Activated B cell treated with CpG ODN at 0.5 μM for 24 hours (primary cell): ENCODE data around the gene EFCAB12. TPM values are rescaled to one million over a fixed set of nuclear protein-coding genes. Genes with fewer than 3 reads are reported as not detected.
"Not testable (repeated sequence)": the region's sequence is repeated elsewhere in the genome, so short reads cannot be mapped to it uniquely, and the experiment has no call there.

ENCODE experiments used
- ATAC-seq: fragments of 200-7000 bp; cut with Tn5 transposase; one replicate; pipeline ENCODE4 v1.10.0; 2021; ENCODE audit warnings: low read depth, mild to moderate bottlenecking, moderate library complexity
- CTCF ChIA-PET: fragments of 350-600 bp; sonication (Branson Sonifier 250); formaldehyde crosslinking; loops from one replicate; lab custom pipeline; 2021; ENCODE audit warnings: antibody characterized with exemption; lab: Charles Lee
- POLR2A ChIA-PET: fragments of 350-600 bp; sonication (Branson Sonifier 250); formaldehyde crosslinking; loops from one replicate; lab custom pipeline; 2021; ENCODE audit warnings: antibody characterized with exemption; lab: Charles Lee
- DNase-seq: peaks from one replicate; pipeline ENCODE4 v3.0.0; 2022
- H3K27ac Mint-ChIP-seq: one replicate; pipeline ENCODE4 v1.8.0; 2020; ENCODE audit warnings: mixed read lengths
- H3K27me3 Mint-ChIP-seq: one replicate; pipeline ENCODE4 v1.8.0; 2021; ENCODE audit warnings: mixed read lengths
- H3K36me3 Mint-ChIP-seq: one replicate; pipeline ENCODE4 v1.8.0; 2021; ENCODE audit warnings: low read depth, mixed read lengths
- H3K4me1 Mint-ChIP-seq: one replicate; pipeline ENCODE4 v1.8.0; 2021; ENCODE audit warnings: mixed read lengths
- H3K4me3 Mint-ChIP-seq: one replicate; pipeline ENCODE4 v1.8.0; 2020; ENCODE audit warnings: mild to moderate bottlenecking, mixed read lengths
- H3K9me3 Mint-ChIP-seq: one replicate; pipeline ENCODE4 v1.8.0; 2020; ENCODE audit warnings: mixed read lengths
- intact Hi-C: fragments of 100-400 bp; cut with micrococcal nuclease; formaldehyde crosslinking; loops from one replicate; pipeline ENCODE4 v1.15.1; 2024
- total RNA-seq: library from RNA; stranded (reverse); gene quantifications from 2 replicates; pipeline ENCODE4 v1.2.3, GENCODE V29; 2022
- TF ChIP-seq, protein P1 (sequence below): fragments of 200-600 bp; IDR thresholded peaks from one replicate; pipeline ENCODE4 v1.8.0; 2022; ENCODE audit warnings: antibody characterized with exemption, mild to moderate bottlenecking

Gene EFCAB12
- total RNA-seq, 1 donor from 2014 or later = 1.8 TPM

DNA sequence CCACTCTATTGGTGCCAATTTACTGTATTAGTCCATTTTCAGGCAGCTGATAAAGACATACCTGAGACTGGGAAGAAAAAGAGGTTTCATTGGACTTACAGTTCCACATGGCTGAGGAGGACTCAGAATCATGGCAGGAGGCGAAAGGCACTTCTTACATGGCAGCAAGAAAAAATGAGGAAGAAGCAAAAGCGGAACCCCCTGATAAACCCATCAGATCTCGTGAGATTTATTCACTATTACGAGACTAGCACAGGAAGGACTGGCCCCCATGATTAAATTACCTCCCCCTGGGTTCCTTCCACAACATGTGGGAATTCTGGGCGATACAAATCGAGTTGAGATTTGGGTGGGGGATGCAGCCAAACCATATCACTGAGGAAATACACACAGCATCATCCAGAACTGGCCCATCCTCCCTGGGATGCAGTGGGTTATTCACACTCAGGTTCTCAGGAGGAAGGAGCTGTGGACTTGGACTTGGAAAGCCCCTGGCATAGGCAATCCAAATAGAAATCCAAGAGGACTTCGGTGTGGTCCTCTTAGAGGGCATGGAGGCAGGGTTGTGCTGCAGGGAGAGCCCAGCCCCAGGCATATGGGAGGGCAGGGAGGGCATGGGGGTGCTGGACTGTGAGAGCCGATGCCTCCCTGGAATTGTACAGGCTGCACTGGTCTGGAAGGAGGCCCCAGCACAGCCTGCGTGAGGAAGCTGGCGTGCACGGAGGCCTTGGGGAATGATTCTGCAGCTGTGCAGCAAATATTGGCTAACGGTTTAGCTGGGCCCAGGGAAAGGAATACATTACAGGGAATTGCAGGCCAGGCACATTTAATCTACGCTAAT, 62.9 kb downstream of the EFCAB12 start:
- ChIA-PET POLR2A (no interaction called here), CTCF (no interaction called here)
- no peak for DNase-seq

DNA sequence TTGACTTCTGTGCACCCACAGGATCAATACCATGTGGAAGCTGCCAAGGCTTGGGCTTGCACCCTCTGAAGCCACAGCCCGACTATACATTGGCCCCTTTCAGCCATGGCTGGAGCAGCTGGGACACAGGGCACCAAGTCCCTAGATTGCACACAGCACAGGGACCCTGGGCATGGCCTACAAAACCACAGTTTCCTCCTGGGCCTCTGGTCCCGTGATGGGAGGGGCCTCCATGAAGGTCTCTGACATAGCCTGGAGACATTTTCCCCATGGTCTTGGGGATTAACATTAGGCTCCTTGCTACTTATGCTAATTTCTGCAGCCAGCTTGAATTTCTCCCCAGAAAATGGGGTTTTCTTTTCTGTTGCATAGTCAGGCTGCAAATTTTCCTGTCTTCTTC, 63.6 kb downstream of the EFCAB12 start:
- POLR2A ChIA-PET, H3K9me3 Mint-ChIP-seq, H3K4me3 Mint-ChIP-seq, H3K27me3 Mint-ChIP-seq, CTCF ChIA-PET, H3K4me1 Mint-ChIP-seq, H3K27ac Mint-ChIP-seq, H3K36me3 Mint-ChIP-seq, intact Hi-C loops, DNase-seq, ATAC-seq: not testable (repeated sequence)

More for the DNA sequence above, 62.9 kb downstream of the EFCAB12 start:
- TF ChIP-seq, protein P1, sequence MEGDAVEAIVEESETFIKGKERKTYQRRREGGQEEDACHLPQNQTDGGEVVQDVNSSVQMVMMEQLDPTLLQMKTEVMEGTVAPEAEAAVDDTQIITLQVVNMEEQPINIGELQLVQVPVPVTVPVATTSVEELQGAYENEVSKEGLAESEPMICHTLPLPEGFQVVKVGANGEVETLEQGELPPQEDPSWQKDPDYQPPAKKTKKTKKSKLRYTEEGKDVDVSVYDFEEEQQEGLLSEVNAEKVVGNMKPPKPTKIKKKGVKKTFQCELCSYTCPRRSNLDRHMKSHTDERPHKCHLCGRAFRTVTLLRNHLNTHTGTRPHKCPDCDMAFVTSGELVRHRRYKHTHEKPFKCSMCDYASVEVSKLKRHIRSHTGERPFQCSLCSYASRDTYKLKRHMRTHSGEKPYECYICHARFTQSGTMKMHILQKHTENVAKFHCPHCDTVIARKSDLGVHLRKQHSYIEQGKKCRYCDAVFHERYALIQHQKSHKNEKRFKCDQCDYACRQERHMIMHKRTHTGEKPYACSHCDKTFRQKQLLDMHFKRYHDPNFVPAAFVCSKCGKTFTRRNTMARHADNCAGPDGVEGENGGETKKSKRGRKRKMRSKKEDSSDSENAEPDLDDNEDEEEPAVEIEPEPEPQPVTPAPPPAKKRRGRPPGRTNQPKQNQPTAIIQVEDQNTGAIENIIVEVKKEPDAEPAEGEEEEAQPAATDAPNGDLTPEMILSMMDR = no peak
- ATAC-seq = no peak
- no peaks in the 10 kb centered on the region for H3K27me3 Mint-ChIP-seq
- H3K4me3 Mint-ChIP-seq = no peak overlapping the region
- peaks cover 2% of the 10 kb centered on the region for H3K9me3 Mint-ChIP-seq
- intact Hi-C loops = no loop called here
- H3K4me1 Mint-ChIP-seq = no peaks in the 10 kb centered on the region
- no peaks in the 10 kb centered on the region for H3K36me3 Mint-ChIP-seq
- H3K27ac Mint-ChIP-seq = no peak overlapping the region

DNA sequence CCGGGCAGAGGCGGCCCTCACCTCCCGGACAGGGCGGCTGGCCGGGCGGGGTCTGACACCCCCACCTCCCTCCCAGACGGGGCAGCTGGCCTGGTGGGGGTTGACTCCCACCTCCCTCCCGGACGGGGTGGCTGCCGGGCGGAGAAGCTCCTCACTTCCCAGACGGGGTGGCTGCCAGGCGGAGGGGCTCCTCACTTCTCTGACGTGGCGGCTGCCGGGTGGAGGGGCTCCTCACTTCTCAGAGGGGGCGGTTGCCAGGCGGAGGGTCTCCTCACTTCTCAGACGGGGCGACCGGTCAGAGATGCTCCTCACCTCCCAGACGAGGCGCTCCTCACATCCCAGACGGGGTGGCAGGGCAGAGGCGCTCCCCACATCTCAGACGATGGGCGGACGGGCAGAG, 65.1 kb downstream of the EFCAB12 start:
- H3K36me3 Mint-ChIP-seq, H3K27ac Mint-ChIP-seq, POLR2A ChIA-PET, intact Hi-C loops, ATAC-seq, DNase-seq, H3K4me3 Mint-ChIP-seq, H3K27me3 Mint-ChIP-seq, H3K9me3 Mint-ChIP-seq, CTCF ChIA-PET, H3K4me1 Mint-ChIP-seq: not testable (repeated sequence)

DNA sequence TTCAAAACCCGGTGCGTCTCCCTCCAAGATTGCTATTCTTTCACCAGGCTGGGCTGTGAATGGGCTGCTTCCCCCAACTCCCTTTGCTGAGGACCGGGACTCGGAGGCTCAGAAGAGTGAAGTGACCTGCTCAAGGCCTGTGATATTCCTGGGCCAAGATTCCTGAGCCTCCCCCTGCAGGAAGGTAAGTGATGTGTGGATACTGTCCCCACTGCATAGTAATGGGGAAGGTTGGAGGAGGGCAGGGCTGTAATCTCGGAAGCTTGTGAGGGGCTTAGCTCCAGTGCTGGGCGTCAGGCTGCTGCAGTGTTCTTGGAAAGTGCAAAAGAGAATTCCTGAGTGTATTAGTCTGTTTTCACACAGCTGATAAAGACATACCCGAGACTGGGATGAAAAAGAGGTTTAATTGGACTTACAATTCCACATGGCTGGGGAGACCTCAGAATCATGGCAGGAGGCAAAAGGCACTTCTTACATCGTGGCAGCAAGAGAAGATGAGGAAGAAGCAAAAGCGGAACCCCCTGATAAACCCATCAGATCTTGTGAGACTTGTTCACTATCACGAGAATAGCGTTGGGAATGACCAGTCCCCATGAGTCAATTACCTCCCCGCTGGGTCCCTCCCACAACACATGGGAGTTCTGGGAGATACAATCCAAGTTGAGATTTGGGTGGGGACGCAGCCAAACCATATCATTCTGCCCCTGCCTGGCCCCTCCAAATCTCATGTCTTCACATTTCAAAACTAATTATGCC, 67.6 kb downstream of the EFCAB12 start:
- CTCF ChIA-PET = no interaction called here

DNA sequence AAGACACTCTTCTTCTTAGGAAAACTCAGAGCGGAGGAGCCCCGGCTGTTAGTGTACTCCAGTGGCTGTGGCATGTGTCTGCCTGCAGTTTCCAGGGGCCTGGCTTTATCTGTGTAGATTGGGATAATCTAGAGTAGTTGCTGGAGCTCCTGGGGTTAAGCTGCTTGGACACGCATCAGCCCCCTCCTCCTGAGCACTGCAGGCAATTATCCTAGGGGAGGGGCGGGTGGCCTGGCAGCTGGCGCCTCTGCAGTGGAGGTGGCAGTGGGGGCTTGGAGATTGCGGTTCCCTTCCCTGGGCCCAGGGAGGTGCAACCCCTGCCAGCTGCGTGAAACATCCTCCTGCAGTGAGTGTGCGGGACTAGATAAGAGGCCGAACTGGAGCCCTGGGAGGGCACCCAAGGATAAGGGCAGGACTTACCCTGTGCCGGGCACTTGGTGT, 68.2 kb downstream of the EFCAB12 start:
- Mint-ChIP-seq H3K4me1 (no peaks in the 10 kb centered on the region), H3K27ac (no peak overlapping the region), H3K9me3 (peaks cover 2% of the 10 kb centered on the region), H3K36me3 (no peaks in the 10 kb centered on the region), H3K4me3 (no peak overlapping the region), H3K27me3 (no peaks in the 10 kb centered on the region)
- intact Hi-C loops = no loop called here
- ATAC-seq (no peak), DNase-seq (no peak)
- ChIA-PET POLR2A (no interaction called here), CTCF (no interaction called here)
- TF ChIP-seq, protein P1 = no peak

More for the DNA sequence above, 67.6 kb downstream of the EFCAB12 start:
- Mint-ChIP-seq H3K27ac (no peak overlapping the region), H3K36me3 (no peaks in the 10 kb centered on the region), H3K4me3 (no peak overlapping the region), H3K4me1 (no peaks in the 10 kb centered on the region), H3K9me3 (peaks cover 2% of the 10 kb centered on the region), H3K27me3 (no peaks in the 10 kb centered on the region)
- POLR2A ChIA-PET = no interaction called here
- DNase-seq = no peak
- ATAC-seq = no peak
- TF ChIP-seq, protein P1 = no peak
- intact Hi-C loops = no loop called here

DNA sequence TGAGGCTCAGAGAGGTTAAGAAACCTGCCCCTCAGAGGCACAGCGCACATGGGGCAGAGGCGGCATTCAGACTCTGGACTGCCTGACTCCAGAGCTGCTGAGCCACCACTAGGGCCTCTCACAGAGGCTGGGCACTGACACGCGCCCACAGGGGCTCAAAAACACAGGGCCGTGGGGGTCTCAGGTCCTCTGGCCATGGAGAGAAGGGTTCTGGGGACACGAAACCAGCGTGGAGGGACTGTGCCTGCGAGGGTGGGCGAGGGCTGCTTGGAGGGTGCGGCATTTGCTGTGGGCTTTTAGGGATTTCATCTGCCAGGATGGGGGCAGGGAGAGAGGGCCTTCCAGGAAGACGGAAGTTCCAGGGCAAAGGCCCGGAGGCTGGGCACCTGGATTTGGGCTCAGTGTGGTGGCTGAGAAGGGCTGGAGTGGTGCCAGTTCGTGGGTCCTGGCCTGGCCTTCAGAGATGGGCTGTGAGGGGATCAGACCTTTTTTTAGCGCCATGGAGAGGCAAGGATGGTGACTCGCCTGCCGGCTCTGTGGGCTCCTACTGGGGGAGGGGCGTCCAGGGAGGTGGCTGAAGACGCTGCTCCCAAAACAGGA, 69.6 kb downstream of the EFCAB12 start:
- H3K9me3 Mint-ChIP-seq = no peaks in the 10 kb centered on the region
- ATAC-seq (no peak), DNase-seq (no peak)
- POLR2A ChIA-PET = no interaction called here
- TF ChIP-seq, protein P1 = no peak
- peaks cover 1% of the 10 kb centered on the region for H3K27me3 Mint-ChIP-seq
- CTCF ChIA-PET = no interaction called here
- H3K27ac Mint-ChIP-seq = no peak overlapping the region
- no peak overlapping the region for H3K4me3 Mint-ChIP-seq
- H3K36me3 Mint-ChIP-seq = no peaks in the 10 kb centered on the region
- intact Hi-C loops = no loop called here
- H3K4me1 Mint-ChIP-seq = no peaks in the 10 kb centered on the region
